ENCODE data around the gene ASIC2.

The ASIC2 gene

GRCh38 chr17:33099252-33099651, 193.8 kb downstream of the ASIC2 start:
- DNase-seq (ENCODE audit: low read depth in 2 of 2) = no peak
- no peak for TF ChIP-seq CTCF (IDR thresholded peaks at IDR 0.05; ENCODE audit: low read depth, low read length)

DNA sequence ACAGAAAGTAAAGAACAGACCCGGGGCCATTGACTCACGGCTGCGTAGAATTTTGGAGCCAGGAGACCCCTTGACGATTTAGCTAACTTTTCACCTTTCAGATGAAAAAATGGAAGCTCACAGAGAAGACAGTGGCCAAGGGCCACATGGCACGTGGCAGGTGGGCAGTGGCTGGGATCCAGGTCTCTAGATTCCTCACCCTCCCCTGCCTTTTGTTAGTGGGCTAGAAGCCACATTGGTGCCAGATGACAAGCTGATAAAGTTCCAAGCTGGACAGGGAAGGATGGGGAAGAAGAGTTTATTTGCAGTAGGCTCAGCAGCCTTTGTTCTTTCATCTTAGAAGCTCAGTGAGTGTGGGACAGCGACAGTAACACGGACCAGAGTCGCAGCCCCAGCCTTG, 195.7 kb downstream of the ASIC2 start:
- no peak for DNase-seq (ENCODE audit: low read depth in 2 of 2)
- TF ChIP-seq CTCF (IDR thresholded peaks at IDR 0.05; ENCODE audit: low read depth, low read length) = no peak
- H3K4me3 ChIP-seq (replicated peaks in 1 of 2; ENCODE audit: low read depth in 2 of 2, low read length in 2 of 2) = no peak overlapping the region

More at GRCh38 chr17:33099252-33099651, 193.8 kb downstream of the ASIC2 start:
- no peak overlapping the region for H3K4me3 ChIP-seq (replicated peaks in 1 of 2; ENCODE audit: low read depth in 2 of 2, low read length in 2 of 2)

GRCh38 chr17:33096161-33096560, 196.9 kb downstream of the ASIC2 start:
- no peak for DNase-seq (ENCODE audit: low read depth in 2 of 2)
- TF ChIP-seq CTCF (IDR thresholded peaks at IDR 0.05; ENCODE audit: low read depth, low read length) = no peak
- no peak overlapping the region for H3K4me3 ChIP-seq (replicated peaks in 1 of 2; ENCODE audit: low read depth in 2 of 2, low read length in 2 of 2)

DNA sequence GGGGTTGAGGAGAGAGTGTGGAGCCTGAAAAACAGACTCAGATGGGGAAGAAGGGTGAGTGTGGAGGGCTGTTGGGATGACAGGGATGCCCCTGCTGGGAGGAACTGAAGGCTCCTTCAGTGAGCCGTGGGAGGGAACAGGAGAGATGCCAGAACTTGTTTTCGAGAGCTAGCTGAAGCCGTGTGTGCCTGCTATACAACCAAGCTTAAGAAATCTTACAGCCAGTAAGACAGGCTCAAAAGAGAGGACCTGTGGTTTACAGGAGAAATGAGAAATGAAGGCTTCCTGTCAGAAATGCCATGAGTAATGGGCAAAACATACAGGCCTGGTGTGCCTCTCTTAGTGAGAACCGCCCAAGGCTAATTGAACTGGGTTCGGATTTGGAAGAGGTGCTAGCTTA, 201.8 kb downstream of the ASIC2 start:
- H3K4me3 ChIP-seq (replicated peaks in 1 of 2; ENCODE audit: low read depth in 2 of 2, low read length in 2 of 2) = no peak overlapping the region
- no peak for DNase-seq (ENCODE audit: low read depth in 2 of 2)
- TF ChIP-seq CTCF (IDR thresholded peaks at IDR 0.05; ENCODE audit: low read depth, low read length) = no peak

GRCh38 chr17:33090806-33091205, 202.3 kb downstream of the ASIC2 start:
- TF ChIP-seq CTCF (IDR thresholded peaks at IDR 0.05; ENCODE audit: low read depth, low read length) = no peak
- no peak overlapping the region for H3K4me3 ChIP-seq (replicated peaks in 1 of 2; ENCODE audit: low read depth in 2 of 2, low read length in 2 of 2)
- no peak for DNase-seq (ENCODE audit: low read depth in 2 of 2)

- TF ChIP-seq CTCF (IDR thresholded peaks at IDR 0.05; ENCODE audit: low read depth, low read length) = no peak
- no peak overlapping the region for H3K4me3 ChIP-seq (replicated peaks in 1 of 2; ENCODE audit: low read depth in 2 of 2, low read length in 2 of 2)
- no peak for DNase-seq (ENCODE audit: low read depth in 2 of 2)
Measured at GRCh38 chr17:33086878-33087277, 206.2 kb downstream of the ASIC2 start.

- no peak for TF ChIP-seq CTCF (IDR thresholded peaks at IDR 0.05; ENCODE audit: low read depth, low read length)
- no peak for DNase-seq (ENCODE audit: low read depth in 2 of 2)
Measured at GRCh38 chr17:33086041-33086440, 207.1 kb downstream of the ASIC2 start.

More at GRCh38 chr17:33086041-33086440, 207.1 kb downstream of the ASIC2 start:
- H3K4me3 ChIP-seq (replicated peaks in 1 of 2; ENCODE audit: low read depth in 2 of 2, low read length in 2 of 2) = no peak overlapping the region
